GM21723 (cell line): ENCODE results near the gene GNG10.
"Not testable (repeated sequence)": the region's sequence is repeated elsewhere in the genome, so short reads cannot be mapped to it uniquely, and the experiment has no call there.

Experiments
- ATAC-seq: cut with Tn5 transposase; IDR thresholded peaks from one replicate; pipeline ENCODE4 v1.9.1; 2021; ENCODE audit warnings: mild to moderate bottlenecking, moderate library complexity; ENCODE audit not compliant: unreplicated experiment

The GNG10 gene

DNA sequence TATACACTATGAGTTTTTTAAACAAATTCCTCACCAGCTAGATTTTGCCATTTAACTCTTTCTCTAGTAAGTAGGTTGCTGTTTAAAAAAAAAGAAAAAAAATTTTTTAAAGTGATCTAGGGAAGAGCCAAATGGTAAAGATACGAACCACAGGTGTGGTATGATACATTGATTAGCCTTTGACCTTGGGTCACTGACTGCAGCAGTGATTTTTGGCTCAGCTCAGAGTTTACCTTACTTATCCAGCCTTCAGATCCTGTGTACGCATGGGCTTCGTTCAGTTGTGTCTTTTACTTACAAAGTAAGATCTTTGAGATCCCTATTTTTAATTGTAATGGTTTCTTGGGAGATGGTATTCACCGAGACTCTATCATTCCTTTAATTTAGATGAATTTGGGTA lies 12.4 kb upstream of the GNG10 start:
- no peak for ATAC-seq

- ATAC-seq, result no peak
Measured at GRCh38 chr9:111657051-111657450, 4.4 kb upstream of the GNG10 start.

DNA sequence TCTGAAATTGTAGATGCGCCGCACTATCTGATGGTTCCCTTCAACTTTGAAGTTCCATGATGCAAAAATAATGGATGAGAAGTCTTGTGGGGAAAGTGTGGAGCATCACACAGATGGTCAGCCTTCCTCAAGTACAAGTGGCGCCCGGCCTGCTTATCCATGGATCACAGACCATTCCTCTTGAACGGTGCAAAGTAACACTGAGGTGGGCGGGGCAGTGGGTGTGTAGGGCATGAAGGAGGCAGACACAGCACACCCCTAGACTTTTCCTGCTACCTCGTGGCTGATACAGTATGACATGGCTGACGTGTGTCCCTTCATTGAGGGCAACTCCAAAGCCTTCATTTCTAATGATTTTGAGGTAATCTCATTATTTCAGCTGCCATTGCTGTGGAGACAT lies 2.5 kb upstream of the GNG10 start:
- ATAC-seq, result no peak

DNA sequence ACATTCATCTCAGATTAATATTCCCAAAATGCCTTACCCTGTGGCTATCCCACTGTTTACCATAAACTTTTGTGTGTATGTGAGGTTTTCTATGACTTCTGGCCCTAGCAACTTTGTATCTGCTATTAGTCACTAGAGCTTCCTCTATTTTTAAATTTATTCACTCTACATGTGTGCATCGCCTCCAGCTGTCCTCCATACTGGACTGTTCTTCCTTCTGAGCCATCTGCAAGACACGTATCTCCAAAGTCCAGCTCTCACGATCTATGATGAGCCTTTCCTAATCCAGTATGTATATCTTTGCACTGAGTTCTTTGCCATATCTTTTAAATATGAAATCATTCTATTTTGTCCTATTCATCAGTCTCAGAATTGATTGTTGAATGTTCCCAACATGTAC lies 1.7 kb upstream of the GNG10 start:
- no peak for ATAC-seq

GRCh38 chr9:111661802-111662521 lies 557 bp downstream of the GNG10 start:
- ATAC-seq, result peak; percentile 41

DNA sequence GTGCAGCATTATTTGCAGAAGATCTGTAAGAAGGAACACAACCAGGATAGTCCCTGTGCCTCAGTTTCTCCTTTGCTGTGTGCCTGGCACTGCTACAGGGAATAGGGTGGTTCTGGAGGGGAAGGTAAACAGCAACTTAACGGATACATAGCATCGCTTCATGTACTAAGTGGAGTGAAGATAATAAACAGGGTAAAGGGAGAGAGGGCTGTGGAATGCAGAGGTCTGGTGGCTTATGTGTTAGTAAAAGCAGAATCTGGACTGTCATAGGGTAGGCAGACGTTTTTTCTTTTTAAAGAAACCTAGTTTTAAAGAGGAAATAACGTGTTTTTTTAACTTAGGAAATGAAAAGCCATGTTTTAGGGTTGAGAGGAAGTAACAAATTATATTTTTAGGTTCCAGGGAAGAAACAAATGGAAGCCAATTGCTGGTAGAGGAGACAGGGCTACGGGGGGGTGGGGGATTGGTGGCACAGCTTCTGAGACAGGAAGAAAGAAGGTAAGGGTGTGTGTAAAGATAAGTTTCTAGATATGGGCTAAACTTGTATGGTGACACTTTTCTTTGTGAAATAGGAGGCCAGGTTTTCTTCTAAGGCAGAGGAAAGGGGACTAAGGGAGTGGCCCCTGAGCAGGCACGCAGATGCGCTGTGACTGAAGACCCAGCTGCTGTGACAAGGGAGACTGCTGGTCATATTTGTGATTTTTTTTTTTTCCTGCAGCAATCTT lies 1.3 kb downstream of the GNG10 start:
- ATAC-seq, result peak; percentile 7

DNA sequence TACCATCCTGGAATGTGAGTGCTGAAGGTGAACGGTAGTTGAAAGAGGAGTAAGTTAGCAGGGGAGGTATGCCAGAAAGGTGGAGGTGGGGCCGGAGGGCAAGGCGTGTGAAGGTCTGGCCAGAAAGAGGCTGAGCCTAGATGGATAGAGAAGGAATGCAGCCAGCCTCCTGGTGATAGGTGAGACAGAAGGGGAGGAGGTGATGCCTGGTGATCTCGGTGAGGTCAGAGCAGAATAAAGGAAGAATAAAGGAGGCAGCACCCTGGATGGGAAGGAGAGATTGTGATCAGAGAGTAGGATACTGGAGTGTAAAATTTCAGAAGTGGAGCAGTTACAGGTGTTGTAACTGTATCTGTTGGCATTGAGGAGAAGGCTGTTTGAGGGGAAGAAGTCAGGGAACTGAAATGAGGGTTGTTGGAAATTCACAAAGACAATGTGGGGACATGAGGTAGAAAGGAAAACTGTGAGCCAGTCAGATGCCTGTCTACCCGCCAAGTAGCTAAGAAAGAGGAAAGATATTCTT lies 2.0 kb downstream of the GNG10 start:
- no peak for ATAC-seq

DNA sequence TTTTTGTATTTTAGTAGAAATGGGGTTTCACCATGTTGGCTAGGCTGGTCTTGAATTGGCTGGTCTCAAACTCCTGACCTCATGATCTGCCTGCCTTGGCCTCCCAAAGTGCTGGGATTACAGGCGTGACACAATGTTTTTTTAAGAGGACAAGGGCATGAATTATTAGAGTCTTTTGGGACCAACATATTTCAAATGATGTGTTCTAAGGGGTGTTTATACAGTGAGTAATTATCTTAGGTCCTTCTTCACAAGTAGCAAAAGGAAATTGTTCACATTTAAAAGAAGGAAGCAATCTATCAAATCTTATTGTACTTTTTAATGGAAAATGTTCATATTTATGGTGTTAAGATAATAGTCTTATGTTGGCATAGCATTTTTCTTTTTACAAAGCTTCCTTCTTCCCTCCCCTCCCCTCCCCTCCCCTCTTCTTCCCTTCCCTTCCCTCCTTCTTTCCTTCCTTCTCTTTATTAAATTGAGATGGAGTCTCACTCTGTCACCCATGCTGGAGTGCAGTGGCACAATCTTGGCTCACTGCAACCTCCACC lies 6.7 kb downstream of the GNG10 start:
- ATAC-seq, result no peak

GRCh38 chr9:111668601-111669000 lies 7.2 kb downstream of the GNG10 start:
- not testable (repeated sequence) for ATAC-seq

DNA sequence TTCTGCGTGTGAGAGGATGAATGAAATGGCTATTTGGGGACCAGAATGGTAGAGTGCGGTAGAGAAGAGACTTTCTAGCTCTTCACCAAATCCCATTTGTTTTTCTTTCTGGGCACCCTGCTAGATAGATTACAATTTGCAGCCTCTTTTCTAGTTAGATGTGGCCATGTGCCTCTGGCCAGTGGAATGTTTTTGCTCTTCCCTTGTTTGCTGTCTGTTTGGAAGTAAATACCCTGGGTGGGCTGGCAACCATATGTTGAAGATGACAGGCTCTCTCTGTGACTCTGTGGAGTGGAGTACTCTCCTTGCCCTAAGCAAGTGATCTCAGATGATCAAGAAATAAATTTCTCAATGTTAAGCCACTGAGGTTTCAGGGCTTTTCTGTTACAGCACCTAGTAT lies 12.9 kb downstream of the GNG10 start:
- no peak for ATAC-seq

DNA sequence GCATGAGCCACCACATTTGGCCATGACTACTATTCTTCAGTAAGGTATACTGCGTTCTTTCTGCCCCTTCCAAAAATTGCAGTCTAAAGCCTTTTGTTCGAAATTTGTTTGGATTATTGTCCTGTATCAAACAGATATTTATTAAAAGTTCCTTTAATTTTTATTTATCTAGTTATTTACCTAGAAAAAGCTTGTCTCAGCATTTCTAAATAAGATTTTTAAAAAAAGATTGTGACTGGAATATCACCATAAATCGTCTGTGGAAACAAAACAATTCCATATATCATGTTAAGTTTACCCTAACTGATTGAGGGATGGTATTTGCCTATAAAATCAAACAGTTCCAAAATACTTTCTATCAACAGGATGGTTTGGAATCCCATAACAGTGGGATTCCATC lies 14.7 kb downstream of the GNG10 start:
- no peak for ATAC-seq

GRCh38 chr9:111678293-111678692 lies 16.9 kb downstream of the GNG10 start:
- ATAC-seq, result no peak

- ATAC-seq, result no peak
Measured at GRCh38 chr9:111679199-111679598, 17.8 kb downstream of the GNG10 start.

GRCh38 chr9:111683392-111683791 lies 22.0 kb downstream of the GNG10 start:
- ATAC-seq, result no peak

DNA sequence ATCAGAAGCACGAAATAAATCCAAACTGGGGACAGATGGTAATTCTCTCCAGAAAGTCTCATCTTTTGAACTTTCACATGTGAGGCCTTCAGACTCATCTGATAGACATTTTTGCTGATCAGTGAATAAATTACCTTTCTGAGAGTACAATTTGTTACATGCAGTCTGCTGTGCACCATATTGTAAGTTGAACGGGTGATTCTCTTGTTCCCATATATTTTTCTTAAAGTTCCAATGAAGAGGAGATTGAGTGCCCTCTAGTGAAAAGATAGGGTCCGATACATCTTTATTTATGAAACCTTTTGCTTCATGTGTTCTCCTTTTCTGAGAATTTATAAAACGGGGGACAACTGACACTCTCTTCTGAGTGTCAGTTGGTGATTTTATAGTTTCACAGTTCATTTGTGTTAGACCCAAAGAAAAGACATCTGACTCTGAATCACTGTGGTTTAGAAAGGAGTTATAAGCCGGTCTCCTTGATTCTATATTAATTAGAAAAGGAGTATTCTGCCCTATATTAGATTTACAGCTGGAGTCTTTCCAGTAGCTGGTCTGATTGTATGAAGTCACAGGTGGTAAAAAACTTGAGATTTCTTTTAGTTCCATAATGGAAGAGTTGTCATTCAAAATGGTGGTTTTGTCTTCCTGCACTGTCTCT lies 30.4 kb downstream of the GNG10 start:
- ATAC-seq, result no peak

DNA sequence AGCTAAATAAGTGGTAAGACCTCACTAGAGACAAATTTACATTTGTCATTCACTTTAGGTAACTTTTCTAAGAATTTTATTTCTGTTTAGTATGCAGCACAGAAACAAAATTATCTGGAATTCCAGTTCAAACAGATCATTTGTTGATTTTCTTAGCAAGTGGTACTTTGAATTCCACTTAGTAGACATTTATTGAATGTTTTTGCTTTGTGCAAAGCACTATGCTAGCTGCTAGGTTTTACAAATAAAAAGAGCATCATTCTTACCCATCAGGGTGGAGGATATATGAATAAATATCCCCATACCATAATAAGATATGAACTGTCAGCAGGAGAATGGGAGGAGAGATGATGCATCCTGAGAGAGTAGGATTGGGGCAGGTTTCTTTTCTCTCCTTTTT lies 35.4 kb downstream of the GNG10 start:
- ATAC-seq, result no peak

GRCh38 chr9:111700776-111701175 lies 39.4 kb downstream of the GNG10 start:
- no peak for ATAC-seq

- no peak for ATAC-seq
Measured at GRCh38 chr9:111704503-111704902, 43.1 kb downstream of the GNG10 start.

DNA sequence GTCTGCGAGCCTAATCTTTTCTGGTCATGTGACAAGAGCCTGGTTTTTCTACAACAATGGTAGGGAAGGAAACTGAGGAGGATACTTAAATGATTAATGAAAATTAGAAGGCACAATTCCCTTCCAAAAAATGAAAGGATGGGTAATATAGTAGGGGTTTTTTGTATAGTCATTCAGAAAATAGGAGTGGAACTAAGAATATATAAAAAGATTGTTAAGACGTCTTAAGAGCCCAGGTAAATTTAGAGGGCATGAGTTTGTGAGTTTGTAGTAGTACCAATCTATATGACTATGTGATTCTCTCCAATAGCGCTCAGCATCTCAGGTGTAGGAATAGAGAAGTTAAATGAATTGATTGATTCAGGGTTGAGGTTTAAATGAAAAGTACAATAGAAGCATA lies 50.1 kb downstream of the GNG10 start:
- ATAC-seq, result no peak

- ATAC-seq, result no peak
Measured at GRCh38 chr9:111712369-111712768, 51.0 kb downstream of the GNG10 start.

GRCh38 chr9:111715471-111715870 lies 54.1 kb downstream of the GNG10 start:
- no peak for ATAC-seq

GRCh38 chr9:111719541-111719940 lies 58.1 kb downstream of the GNG10 start:
- ATAC-seq, result no peak
